Measurements from ENCODE around the gene EPG5. TPM values are rescaled to one million over a fixed set of nuclear protein-coding genes. Genes with fewer than 3 reads are reported as not detected.

Gene EPG5
- total and polyA plus RNA-seq, 2 donors (not counting 3 experiments of a cell fraction or from before 2014, with no cell fraction given): 16.7 to 25.6 TPM

DNA sequence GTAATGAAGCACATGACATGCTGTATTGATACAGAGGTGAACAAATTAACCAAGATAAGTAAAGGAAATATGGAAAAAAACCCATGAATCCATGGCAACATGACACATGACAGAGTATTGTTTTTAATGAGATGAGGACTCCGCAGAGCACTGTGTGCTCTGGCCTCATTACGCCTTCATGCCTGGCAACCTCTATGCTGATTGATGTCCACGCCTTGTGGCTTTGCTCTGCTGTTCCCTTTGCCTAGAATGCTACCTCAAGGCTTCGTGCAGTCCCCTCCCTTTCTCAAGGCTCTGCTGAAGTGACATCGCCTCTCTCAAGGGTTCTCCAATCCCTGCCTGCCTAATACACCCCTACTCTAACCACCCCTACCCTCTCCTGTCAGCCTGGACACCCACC lies 133.3 kb downstream of the EPG5 start:
- intact Hi-C loops (cut with micrococcal nuclease) (no loop called here), dilution Hi-C loops (cut with MboI; ENCODE audit: extremely low pct_ligation_motif_present, low sequenced_read_pairs) (no loop called here)
- no peaks in the 10 kb centered on the region for H3K79me2 ChIP-seq (ENCODE audit: control insufficient read depth, insufficient read depth, low read length)
- H4K20me1 ChIP-seq (replicated peaks; ENCODE audit: control insufficient read depth, extremely low read depth, insufficient read depth, low read length): no peaks in the 10 kb centered on the region
- CTCF ChIA-PET: interaction anchor here (1.3 to 8.1 kb wide), 3 partner anchors 59 to 110 kb away, joined by 4 to 307 read pairs (median 7); partner anchors contain the start of gene SLC14A1
- POLR2A ChIA-PET: no interaction called here
- H3K9ac ChIP-seq (replicated peaks; ENCODE audit: extremely low read depth, insufficient read depth, low read length): no peak overlapping the region
- no peak overlapping the region for H3K4me3 ChIP-seq (replicated peaks in 1 of 3; ENCODE audit: insufficient read depth in 1 of 3, low read depth in 1 of 3, low read length in 3 of 3)
- DNase-seq (ENCODE audit: low read depth, low spot score): no peak
- BruUV-seq (replicated peaks): no TSS peak
- TF ChIP-seq FOS (IDR thresholded peaks at IDR 0.05; ENCODE audit: borderline replicate concordance, insufficient read depth, low read length): no peak
- TF ChIP-seq JUN (IDR thresholded peaks at IDR 0.05; ENCODE audit: borderline replicate concordance, insufficient read depth, insufficient read length, low read depth): no peak
- no peak for TF ChIP-seq GATA2 (IDR thresholded peaks at IDR 0.05; ENCODE audit: insufficient read depth, insufficient read length, low read depth, low read length)
- TF ChIP-seq, protein P1, sequence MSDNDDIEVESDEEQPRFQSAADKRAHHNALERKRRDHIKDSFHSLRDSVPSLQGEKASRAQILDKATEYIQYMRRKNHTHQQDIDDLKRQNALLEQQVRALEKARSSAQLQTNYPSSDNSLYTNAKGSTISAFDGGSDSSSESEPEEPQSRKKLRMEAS (IDR thresholded peaks at IDR 0.05; ENCODE audit: insufficient read depth, insufficient read length): no peak
- H3K4me1 ChIP-seq (ENCODE audit: control insufficient read depth, extremely low read depth, insufficient read depth, low read length): peaks cover 4% of the 10 kb centered on the region
- FAIRE-seq: no peak
- no peaks in the 10 kb centered on the region for H3K36me3 ChIP-seq (ENCODE audit: control insufficient read depth in 2 of 2, extremely low read depth in 1 of 2, insufficient read depth in 2 of 2, low read length in 2 of 2)
- H3K27ac ChIP-seq (ENCODE audit: insufficient read depth, low read depth, low read length): no peak overlapping the region
- no peaks in the 10 kb centered on the region for H3K9me3 ChIP-seq (replicated peaks; ENCODE audit: control insufficient read depth, insufficient read depth, low read length)
- H2AFZ ChIP-seq (ENCODE audit: low read depth, low read length): no peak overlapping the region
- no peaks in the 10 kb centered on the region for H3K9me1 ChIP-seq (replicated peaks; ENCODE audit: control insufficient read depth, extremely low read depth, insufficient read depth, low read length)
- H3K27me3 ChIP-seq (ENCODE audit: control insufficient read depth in 2 of 2, insufficient read depth in 2 of 2, low read length in 2 of 2): peaks cover 22 to 38% of the 10 kb centered on the region in 2 experiments
- H3K4me2 ChIP-seq (ENCODE audit: insufficient read depth, low read length): no peak overlapping the region

DNA sequence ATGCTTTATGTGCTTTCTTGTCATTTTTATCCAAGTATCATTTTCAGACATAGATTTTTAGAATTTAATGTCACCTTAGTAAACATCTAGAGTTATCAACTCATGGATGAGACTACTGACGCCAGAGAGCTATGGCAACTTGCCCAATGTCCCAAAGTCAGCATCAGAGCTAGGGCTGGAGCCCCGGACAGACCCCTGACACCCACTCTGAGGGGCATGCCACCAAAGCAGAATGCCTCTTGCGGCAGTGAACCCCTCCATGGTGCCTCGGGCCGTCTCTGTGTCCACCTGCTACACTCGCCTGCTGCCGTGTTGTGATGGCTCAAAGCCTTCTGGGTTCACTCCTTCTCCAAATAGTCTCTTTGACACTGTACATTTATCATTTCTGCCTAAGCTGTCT lies 136.2 kb downstream of the EPG5 start:
- dilution Hi-C loops (cut with MboI; ENCODE audit: extremely low pct_ligation_motif_present, low sequenced_read_pairs): no loop called here
- H3K79me2 ChIP-seq (ENCODE audit: control insufficient read depth, insufficient read depth, low read length): no peaks in the 10 kb centered on the region
- POLR2A ChIA-PET: no interaction called here
- FAIRE-seq: no peak
- peaks cover 6 to 14% of the 10 kb centered on the region in 2 experiments for H3K27me3 ChIP-seq (ENCODE audit: control insufficient read depth in 2 of 2, insufficient read depth in 2 of 2, low read length in 2 of 2)
- no peaks in the 10 kb centered on the region for H4K20me1 ChIP-seq (replicated peaks; ENCODE audit: control insufficient read depth, extremely low read depth, insufficient read depth, low read length)
- H3K9ac ChIP-seq (replicated peaks; ENCODE audit: extremely low read depth, insufficient read depth, low read length): no peak overlapping the region
- H3K4me1 ChIP-seq (ENCODE audit: control insufficient read depth, extremely low read depth, insufficient read depth, low read length): peaks cover 4% of the 10 kb centered on the region
- TF ChIP-seq MYC (IDR thresholded peaks at IDR 0.05; ENCODE audit: low read depth, low read length) (no peak), EZH2 (IDR thresholded peaks at IDR 0.05; ENCODE audit: borderline replicate concordance, low read depth, low read length, severe bottlenecking) (no peak), POLR2A (IDR thresholded peaks at IDR 0.05; ENCODE audit: low read depth, low read length) (no peak), JUN (IDR thresholded peaks at IDR 0.05; ENCODE audit: borderline replicate concordance, insufficient read depth, insufficient read length, low read depth) (no peak), FOS (IDR thresholded peaks at IDR 0.05; ENCODE audit: borderline replicate concordance, insufficient read depth, low read length) (no peak), GATA2 (IDR thresholded peaks at IDR 0.05; ENCODE audit: insufficient read depth, insufficient read length, low read depth, low read length) (no peak), POLR2AphosphoS5 (IDR thresholded peaks at IDR 0.05; ENCODE audit: insufficient read depth, low read depth, low read length) (no peak)
- TF ChIP-seq, protein P2, sequence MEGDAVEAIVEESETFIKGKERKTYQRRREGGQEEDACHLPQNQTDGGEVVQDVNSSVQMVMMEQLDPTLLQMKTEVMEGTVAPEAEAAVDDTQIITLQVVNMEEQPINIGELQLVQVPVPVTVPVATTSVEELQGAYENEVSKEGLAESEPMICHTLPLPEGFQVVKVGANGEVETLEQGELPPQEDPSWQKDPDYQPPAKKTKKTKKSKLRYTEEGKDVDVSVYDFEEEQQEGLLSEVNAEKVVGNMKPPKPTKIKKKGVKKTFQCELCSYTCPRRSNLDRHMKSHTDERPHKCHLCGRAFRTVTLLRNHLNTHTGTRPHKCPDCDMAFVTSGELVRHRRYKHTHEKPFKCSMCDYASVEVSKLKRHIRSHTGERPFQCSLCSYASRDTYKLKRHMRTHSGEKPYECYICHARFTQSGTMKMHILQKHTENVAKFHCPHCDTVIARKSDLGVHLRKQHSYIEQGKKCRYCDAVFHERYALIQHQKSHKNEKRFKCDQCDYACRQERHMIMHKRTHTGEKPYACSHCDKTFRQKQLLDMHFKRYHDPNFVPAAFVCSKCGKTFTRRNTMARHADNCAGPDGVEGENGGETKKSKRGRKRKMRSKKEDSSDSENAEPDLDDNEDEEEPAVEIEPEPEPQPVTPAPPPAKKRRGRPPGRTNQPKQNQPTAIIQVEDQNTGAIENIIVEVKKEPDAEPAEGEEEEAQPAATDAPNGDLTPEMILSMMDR (IDR thresholded peaks at IDR 0.05; ENCODE audit: extremely low read depth in 1 of 2, insufficient read depth in 1 of 2, low read depth in 1 of 2, low read length in 2 of 2): no peak
- TF ChIP-seq, protein P1 (IDR thresholded peaks at IDR 0.05; ENCODE audit: insufficient read depth, insufficient read length): no peak
- no TSS peak for BruUV-seq (replicated peaks)
- no peaks in the 10 kb centered on the region for H3K9me1 ChIP-seq (replicated peaks; ENCODE audit: control insufficient read depth, extremely low read depth, insufficient read depth, low read length)
- H3K4me3 ChIP-seq (replicated peaks in 1 of 3; ENCODE audit: insufficient read depth in 1 of 3, low read depth in 1 of 3, low read length in 3 of 3): no peak overlapping the region
- intact Hi-C loops (cut with micrococcal nuclease): no loop called here
- DNase-seq (ENCODE audit: low read depth, low spot score): no peak
- no peaks in the 10 kb centered on the region for H3K9me3 ChIP-seq (replicated peaks; ENCODE audit: control insufficient read depth, insufficient read depth, low read length)
- CTCF ChIA-PET: interaction anchor here (0.9 to 2.6 kb wide), 3 partner anchors 56 to 107 kb away, joined by 3 to 14 read pairs (median 4); partner anchors contain the start of gene SLC14A1
- H2AFZ ChIP-seq (ENCODE audit: low read depth, low read length): no peak overlapping the region
- H3K36me3 ChIP-seq (ENCODE audit: control insufficient read depth in 2 of 2, extremely low read depth in 1 of 2, insufficient read depth in 2 of 2, low read length in 2 of 2): no peaks in the 10 kb centered on the region
- H3K27ac ChIP-seq (ENCODE audit: insufficient read depth, low read depth, low read length): no peak overlapping the region
- no peak overlapping the region for H3K4me2 ChIP-seq (ENCODE audit: insufficient read depth, low read length)
